ENCODE data around the gene ESM1. TPM values are rescaled to one million over a fixed set of nuclear protein-coding genes. Genes with fewer than 3 reads are reported as not detected.

ESM1 gene
- total RNA-seq, 1 donor = 1.8 TPM

DNA sequence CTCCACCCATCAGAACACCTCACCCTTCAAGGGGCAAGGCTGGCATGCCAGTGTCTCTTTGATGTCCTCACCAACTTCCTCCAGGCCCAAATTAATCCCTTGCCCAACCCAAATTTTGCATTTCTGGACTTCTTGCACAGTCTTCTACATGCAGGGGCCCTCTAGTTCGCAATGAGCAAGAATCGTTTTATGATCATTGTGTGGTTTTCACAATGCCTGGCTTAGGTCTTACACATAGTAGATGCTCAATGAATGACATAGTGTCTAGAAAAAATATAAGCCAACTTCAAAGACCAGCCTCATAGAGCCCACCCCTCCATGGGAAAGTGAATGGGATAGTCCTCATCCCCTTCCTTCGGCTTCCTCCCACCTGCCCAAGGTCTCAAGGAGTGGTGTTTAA lies 9.8 kb upstream of the ESM1 start:
- no peak overlapping the region for H3K4me2 ChIP-seq (ENCODE audit: insufficient read depth, low read length)
- peaks cover 16% of the 10 kb centered on the region for H3K4me1 ChIP-seq (ENCODE audit: insufficient read depth, low read length)
- no peaks in the 10 kb centered on the region for H3K9me3 ChIP-seq (ENCODE audit: low read depth, low read length)
- no peaks in the 10 kb centered on the region for H3K79me2 ChIP-seq (ENCODE audit: insufficient read depth, low read length)
- no peak for DNase-seq (ENCODE audit: insufficient read length, low spot score, missing footprints)
- H2AFZ ChIP-seq (ENCODE audit: low read length) = no peak overlapping the region
- H3K4me3 ChIP-seq (ENCODE audit: insufficient read depth, low read length) = no peak overlapping the region
- TF ChIP-seq, protein P1, sequence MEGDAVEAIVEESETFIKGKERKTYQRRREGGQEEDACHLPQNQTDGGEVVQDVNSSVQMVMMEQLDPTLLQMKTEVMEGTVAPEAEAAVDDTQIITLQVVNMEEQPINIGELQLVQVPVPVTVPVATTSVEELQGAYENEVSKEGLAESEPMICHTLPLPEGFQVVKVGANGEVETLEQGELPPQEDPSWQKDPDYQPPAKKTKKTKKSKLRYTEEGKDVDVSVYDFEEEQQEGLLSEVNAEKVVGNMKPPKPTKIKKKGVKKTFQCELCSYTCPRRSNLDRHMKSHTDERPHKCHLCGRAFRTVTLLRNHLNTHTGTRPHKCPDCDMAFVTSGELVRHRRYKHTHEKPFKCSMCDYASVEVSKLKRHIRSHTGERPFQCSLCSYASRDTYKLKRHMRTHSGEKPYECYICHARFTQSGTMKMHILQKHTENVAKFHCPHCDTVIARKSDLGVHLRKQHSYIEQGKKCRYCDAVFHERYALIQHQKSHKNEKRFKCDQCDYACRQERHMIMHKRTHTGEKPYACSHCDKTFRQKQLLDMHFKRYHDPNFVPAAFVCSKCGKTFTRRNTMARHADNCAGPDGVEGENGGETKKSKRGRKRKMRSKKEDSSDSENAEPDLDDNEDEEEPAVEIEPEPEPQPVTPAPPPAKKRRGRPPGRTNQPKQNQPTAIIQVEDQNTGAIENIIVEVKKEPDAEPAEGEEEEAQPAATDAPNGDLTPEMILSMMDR (IDR thresholded peaks at IDR 0.05; ENCODE audit: extremely low read depth, low read depth, low read length) = no peak
- H3K27me3 ChIP-seq (ENCODE audit: insufficient read depth, low read length) = no peaks in the 10 kb centered on the region
- H4K20me1 ChIP-seq (ENCODE audit: insufficient read depth, low read length) = no peaks in the 10 kb centered on the region
- H3K36me3 ChIP-seq (ENCODE audit: insufficient read depth, low read length) = no peaks in the 10 kb centered on the region
- no peak overlapping the region for H3K27ac ChIP-seq (ENCODE audit: low read depth, low read length)

DNA sequence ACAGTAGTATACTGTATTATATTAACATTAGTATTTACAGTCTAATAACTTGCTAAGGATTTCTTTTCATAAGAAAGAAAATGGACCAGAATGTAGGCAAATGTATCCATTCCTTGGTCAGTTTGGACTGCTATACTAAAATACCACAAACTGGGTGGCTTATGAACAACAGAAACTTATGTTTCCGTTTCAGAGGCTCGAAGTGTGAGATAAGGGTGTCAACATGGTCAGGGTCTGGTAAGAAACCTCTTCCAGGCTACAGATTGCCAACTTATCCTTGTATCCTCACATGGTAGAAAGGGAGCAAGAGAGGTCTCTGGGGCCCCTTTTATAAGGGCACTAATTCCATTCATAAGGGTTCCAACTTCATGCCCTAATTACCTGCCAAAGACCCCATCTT lies 9.2 kb upstream of the ESM1 start:
- no peaks in the 10 kb centered on the region for H3K79me2 ChIP-seq (ENCODE audit: insufficient read depth, low read length)
- H4K20me1 ChIP-seq (ENCODE audit: insufficient read depth, low read length) = no peaks in the 10 kb centered on the region
- no peak overlapping the region for H2AFZ ChIP-seq (ENCODE audit: low read length)
- peaks cover 20% of the 10 kb centered on the region for H3K4me1 ChIP-seq (ENCODE audit: insufficient read depth, low read length)
- H3K36me3 ChIP-seq (ENCODE audit: insufficient read depth, low read length) = no peaks in the 10 kb centered on the region
- no peak overlapping the region for H3K4me2 ChIP-seq (ENCODE audit: insufficient read depth, low read length)
- DNase-seq (ENCODE audit: insufficient read length, low spot score, missing footprints) = no peak
- H3K9me3 ChIP-seq (ENCODE audit: low read depth, low read length) = no peaks in the 10 kb centered on the region
- H3K27ac ChIP-seq (ENCODE audit: low read depth, low read length) = no peak overlapping the region
- no peaks in the 10 kb centered on the region for H3K27me3 ChIP-seq (ENCODE audit: insufficient read depth, low read length)
- H3K4me3 ChIP-seq (ENCODE audit: insufficient read depth, low read length) = no peak overlapping the region
- TF ChIP-seq, protein P1 (IDR thresholded peaks at IDR 0.05; ENCODE audit: extremely low read depth, low read depth, low read length) = no peak

DNA sequence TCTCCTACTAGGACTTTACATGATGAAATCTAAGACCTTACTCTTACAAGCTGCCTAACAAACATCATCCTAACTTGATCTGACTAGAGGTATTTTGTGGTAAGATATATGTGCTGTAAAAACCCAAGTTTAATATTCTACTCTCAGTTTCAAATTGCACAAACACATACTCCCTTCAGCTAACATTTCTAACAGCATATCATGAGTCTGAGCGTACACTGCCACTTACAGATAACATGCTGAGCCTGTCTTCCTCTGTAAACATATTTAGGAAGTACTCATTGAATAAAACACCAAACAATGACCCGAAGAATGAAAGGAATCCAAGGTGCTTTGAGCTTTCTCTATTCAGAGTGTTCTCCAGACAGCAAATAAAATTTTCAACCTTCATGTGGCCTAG lies 7.9 kb upstream of the ESM1 start:
- Histone ChIP-seq H3K4me1 (ENCODE audit: insufficient read depth, low read length) (peaks cover 20% of the 10 kb centered on the region), H3K79me2 (ENCODE audit: insufficient read depth, low read length) (no peaks in the 10 kb centered on the region), H4K20me1 (ENCODE audit: insufficient read depth, low read length) (no peaks in the 10 kb centered on the region), H3K4me3 (ENCODE audit: insufficient read depth, low read length) (no peak overlapping the region), H3K4me2 (ENCODE audit: insufficient read depth, low read length) (no peak overlapping the region), H3K9me3 (ENCODE audit: low read depth, low read length) (no peaks in the 10 kb centered on the region), H2AFZ (ENCODE audit: low read length) (no peak overlapping the region), H3K36me3 (ENCODE audit: insufficient read depth, low read length) (no peaks in the 10 kb centered on the region), H3K27me3 (ENCODE audit: insufficient read depth, low read length) (no peaks in the 10 kb centered on the region), H3K27ac (ENCODE audit: low read depth, low read length) (no peak overlapping the region)
- TF ChIP-seq, protein P1 (IDR thresholded peaks at IDR 0.05; ENCODE audit: extremely low read depth, low read depth, low read length) = no peak
- DNase-seq (ENCODE audit: insufficient read length, low spot score, missing footprints) = no peak

DNA sequence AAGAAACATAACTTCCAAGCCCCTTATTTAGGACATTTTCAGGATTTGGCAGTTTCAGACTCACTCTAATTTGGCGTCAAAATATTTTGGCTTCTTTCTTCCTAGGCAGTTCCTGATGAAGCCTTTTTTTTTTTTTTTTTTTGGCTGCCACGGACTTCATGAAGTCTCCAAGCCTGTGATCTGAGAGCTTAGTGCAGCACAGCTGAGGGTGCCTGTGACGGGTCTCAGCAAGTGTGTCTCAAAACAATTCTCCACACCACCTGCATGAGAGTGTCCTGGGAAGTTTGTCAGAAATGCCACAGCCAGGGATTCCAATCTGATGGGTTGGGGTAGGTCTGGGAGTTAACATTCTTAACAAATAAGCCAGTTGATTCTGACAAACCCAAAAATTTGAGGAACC lies 6.0 kb upstream of the ESM1 start:
- Histone ChIP-seq H3K4me1 (ENCODE audit: insufficient read depth, low read length) (peaks cover 16% of the 10 kb centered on the region), H3K4me3 (ENCODE audit: insufficient read depth, low read length) (no peak overlapping the region), H2AFZ (ENCODE audit: low read length) (no peak overlapping the region)

More for the DNA sequence above, 6.0 kb upstream of the ESM1 start:
- Histone ChIP-seq H4K20me1 (ENCODE audit: insufficient read depth, low read length) (no peaks in the 10 kb centered on the region), H3K27me3 (ENCODE audit: insufficient read depth, low read length) (no peaks in the 10 kb centered on the region), H3K27ac (ENCODE audit: low read depth, low read length) (peak overlapping the region; percentile 57), H3K36me3 (ENCODE audit: insufficient read depth, low read length) (no peaks in the 10 kb centered on the region), H3K4me2 (ENCODE audit: insufficient read depth, low read length) (no peak overlapping the region), H3K9me3 (ENCODE audit: low read depth, low read length) (no peaks in the 10 kb centered on the region), H3K79me2 (ENCODE audit: insufficient read depth, low read length) (no peaks in the 10 kb centered on the region)
- no peak for DNase-seq (ENCODE audit: insufficient read length, low spot score, missing footprints)
- TF ChIP-seq, protein P1 (IDR thresholded peaks at IDR 0.05; ENCODE audit: extremely low read depth, low read depth, low read length) = no peak

Measured in osteoblast (primary cell).